ENCODE results near the gene ID2. TPM values are rescaled to one million over a fixed set of nuclear protein-coding genes. Genes with fewer than 3 reads are reported as not detected.
A peak's percentile ranks its signal among the peaks of the same experiment; 100 is the strongest.

Gene ID2
- total RNA-seq, 1 donor from 2014 or later, result 431 TPM

DNA sequence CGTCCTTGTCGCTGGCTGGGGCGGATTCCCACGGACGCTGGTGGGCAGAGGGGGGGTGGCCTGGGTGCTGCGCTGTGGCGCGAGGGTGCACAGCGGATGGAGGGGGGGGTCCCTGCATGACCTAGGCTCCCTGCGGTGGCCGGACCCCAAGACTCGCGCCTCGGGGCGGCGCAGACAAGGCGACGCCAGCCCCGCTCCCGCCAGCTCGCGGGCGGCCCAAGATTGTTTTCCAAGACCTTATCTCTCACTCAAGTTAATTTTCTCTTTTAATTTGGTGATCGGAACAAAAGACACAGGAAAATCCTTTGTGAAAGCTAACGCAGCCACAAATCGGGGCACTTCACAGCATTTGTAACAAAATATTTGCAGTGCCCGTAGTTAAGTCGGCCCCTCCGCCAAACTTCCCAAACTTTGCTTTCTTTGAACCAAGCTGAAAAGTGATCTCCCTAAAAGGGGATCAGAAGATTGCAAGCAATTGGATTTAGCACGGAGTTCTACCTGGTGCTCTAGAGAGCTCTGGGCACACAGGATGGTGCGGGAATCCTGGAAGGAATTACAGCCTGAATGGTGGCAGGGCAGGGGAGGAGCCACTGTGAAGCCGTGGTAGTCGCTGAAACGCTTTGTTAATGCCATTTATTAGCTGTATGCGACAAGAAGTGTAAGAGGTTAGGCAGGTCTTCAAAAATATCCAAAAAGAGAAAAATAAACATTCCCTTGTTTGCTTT, 4.8 kb upstream of the ID2 start:
- peak overlapping the region; percentile 45 for H3K4me3 Mint-ChIP-seq (ENCODE audit: low read depth)
- no peak overlapping the region for H3K27ac Mint-ChIP-seq
- H3K36me3 Mint-ChIP-seq (ENCODE audit: low read depth), result peaks cover 33% of the 10 kb centered on the region
- H3K9me3 Mint-ChIP-seq, result peaks cover 28% of the 10 kb centered on the region
- intact Hi-C loops (cut with micrococcal nuclease), result no loop called here
- no peak for DNase-seq (ENCODE audit: low spot score)
- peaks cover 25% of the 10 kb centered on the region for H3K4me1 Mint-ChIP-seq (ENCODE audit: low read depth)
- H3K27me3 Mint-ChIP-seq (ENCODE audit: low read depth), result peaks cover 44% of the 10 kb centered on the region

DNA sequence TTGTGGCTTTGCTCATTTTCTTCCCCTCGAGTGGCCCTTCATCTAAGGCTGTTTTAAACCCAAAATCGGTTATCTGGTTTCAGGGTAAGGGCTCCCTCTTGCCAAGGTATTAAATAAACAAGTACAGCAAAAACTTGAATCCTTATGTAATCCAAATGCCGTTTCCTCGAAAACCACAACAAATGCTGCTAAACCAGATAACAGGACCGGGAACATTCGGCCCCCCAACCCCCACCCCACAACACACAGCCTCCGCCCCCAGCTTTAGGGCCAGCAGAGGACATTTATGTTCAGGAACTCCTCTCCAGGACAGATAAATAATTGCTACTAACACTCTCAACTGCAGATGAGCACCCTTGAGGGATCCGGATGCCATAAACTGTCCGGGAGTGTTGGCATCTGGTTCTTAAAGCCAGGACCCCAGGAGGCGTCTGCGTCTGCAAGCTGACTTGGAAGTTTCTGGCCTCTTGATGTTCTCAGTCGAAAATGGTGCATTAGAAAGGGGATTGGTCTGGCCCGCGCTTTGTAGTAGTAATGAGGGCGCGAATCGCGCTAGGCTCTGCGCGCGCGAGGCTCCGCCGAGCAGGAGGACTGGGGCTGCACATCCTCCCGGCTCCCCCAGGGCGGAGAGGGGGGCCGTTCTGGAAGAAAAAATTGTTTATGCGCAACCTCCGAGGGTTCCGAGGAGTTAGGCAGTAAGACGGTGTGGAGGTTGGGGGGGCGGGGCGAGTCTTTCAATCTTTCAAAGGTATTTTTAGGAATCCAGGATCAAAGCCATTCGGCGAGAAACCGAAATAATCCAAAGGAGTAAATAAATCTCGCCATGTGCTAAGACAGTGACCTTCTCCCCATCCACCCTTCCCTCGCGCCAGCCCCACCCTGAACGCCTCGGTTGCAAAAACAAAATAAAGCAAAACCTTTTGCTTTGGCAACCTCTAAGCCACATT, 3.9 kb upstream of the ID2 start:
- peaks cover 41% of the 10 kb centered on the region for H3K36me3 Mint-ChIP-seq (ENCODE audit: low read depth)
- intact Hi-C loops (cut with micrococcal nuclease), result no loop called here
- no peak for DNase-seq (ENCODE audit: low spot score)
- H3K27ac Mint-ChIP-seq, result peak overlapping the region; percentile 47
- peaks cover 25% of the 10 kb centered on the region for H3K4me1 Mint-ChIP-seq (ENCODE audit: low read depth)
- H3K9me3 Mint-ChIP-seq, result peaks cover 28% of the 10 kb centered on the region
- H3K4me3 Mint-ChIP-seq (ENCODE audit: low read depth), result peak overlapping the region; percentile 73
- H3K27me3 Mint-ChIP-seq (ENCODE audit: low read depth), result peaks cover 44% of the 10 kb centered on the region

DNA sequence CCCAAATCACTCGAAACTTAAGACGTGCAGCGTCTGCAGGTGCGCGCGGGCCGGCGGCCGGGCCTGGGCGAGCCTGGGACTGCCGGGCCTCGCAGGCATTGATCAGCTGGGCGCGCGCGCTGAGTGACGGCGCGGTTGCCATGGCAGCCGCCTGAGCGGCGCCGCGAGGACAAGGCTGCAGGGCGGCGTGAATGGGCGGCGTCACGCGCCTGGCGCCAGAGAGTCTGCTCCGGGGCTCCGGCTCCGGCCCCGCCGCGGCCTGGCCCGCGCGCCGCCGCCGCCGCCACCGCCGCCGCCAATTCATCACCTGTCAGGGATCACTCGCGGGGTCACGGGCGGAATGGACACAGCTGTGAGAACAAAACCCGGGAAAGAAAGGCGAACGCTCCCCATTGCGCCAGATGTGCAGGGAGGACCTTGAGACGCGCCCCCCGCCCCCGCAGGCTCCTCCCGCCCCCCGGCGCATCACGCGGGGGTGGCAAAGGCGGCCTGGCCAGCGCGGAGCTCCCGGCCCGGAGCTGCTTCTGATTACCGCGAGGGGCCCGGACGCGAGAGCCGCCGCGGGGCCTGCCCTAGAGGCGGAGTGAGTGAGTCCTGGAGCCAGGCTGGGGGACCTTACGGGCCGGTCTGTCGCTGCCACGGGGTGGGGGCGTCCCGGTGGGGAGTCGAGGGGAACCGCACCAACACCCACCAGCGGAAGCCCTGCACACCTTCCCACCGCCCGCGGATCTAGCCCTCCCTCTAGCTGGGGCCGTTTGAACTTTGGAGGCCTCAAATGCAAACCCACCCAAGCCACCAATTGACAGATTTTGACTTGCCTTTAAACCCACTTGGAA, 2.9 kb upstream of the ID2 start:
- H3K36me3 Mint-ChIP-seq (ENCODE audit: low read depth), result peaks cover 43% of the 10 kb centered on the region
- H3K27ac Mint-ChIP-seq, result peak overlapping the region; percentile 70
- peak overlapping the region; percentile 73 for H3K4me3 Mint-ChIP-seq (ENCODE audit: low read depth)
- intact Hi-C loops (cut with micrococcal nuclease), result no loop called here
- peaks cover 37% of the 10 kb centered on the region for H3K27me3 Mint-ChIP-seq (ENCODE audit: low read depth)
- peaks cover 18% of the 10 kb centered on the region for H3K9me3 Mint-ChIP-seq
- peak; percentile 84 for DNase-seq (ENCODE audit: low spot score)
- H3K4me1 Mint-ChIP-seq (ENCODE audit: low read depth), result peaks cover 25% of the 10 kb centered on the region

DNA sequence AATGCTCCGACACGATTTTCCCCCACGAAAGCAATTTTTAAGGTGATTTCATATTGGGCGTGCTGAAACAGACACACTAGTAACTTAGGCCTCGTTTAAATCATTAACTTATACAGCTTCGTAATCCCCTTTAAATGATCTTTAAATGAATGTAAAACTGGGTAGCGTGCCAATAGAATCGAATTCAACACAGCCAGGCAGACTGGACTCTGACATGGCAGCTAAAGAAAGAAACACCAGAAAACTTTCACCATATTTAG, 2.4 kb upstream of the ID2 start:
- H3K27me3 Mint-ChIP-seq (ENCODE audit: low read depth), result peaks cover 32% of the 10 kb centered on the region
- DNase-seq (ENCODE audit: low spot score), result no peak
- H3K4me3 Mint-ChIP-seq (ENCODE audit: low read depth), result peak overlapping the region; percentile 72
- peaks cover 12% of the 10 kb centered on the region for H3K9me3 Mint-ChIP-seq
- intact Hi-C loops (cut with micrococcal nuclease), result no loop called here
- peaks cover 43% of the 10 kb centered on the region for H3K36me3 Mint-ChIP-seq (ENCODE audit: low read depth)
- H3K27ac Mint-ChIP-seq, result peak overlapping the region; percentile 70
- H3K4me1 Mint-ChIP-seq (ENCODE audit: low read depth), result peaks cover 25% of the 10 kb centered on the region

DNA sequence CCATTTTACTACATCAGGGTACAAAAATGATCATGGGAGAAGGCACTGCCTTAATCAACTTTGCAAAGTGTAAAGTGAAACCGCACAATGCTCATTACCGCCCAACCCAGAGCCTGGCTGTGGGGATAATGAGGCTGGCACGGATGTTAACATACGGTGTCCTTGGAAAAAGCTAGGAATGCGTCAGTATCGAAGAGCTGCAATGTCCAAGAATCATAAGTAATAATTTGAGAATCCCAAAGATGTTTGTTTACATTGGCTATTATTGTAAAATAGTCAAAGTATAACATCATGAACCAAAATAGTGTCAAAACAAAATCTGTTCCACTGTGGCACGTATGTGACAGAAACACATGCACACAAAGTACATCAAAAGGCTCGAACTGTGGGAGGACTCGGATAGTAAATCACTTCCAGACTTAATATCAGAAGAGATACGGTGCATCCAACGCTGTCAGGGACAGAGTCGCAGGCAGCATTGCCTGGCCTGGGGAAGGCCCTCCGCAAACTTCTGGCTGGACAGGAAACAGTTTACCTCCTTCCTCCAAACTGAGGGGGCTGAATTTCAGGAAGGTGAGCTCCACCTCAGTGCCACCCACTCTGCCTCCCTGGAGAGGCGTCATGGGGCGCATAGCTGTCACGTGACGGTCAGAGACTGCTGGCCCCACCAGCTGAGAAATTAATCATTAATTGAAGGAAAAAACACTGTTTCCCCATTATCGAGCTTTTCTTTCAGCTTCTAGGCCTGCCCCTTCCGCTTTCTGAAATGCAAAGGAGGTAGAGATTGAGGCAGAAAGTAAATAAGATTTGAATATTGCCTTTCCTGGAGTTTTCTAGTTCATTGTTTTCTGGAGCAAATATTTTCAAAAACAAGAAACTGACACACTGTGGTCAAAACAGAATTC, 1.8 kb upstream of the ID2 start:
- Mint-ChIP-seq H3K27ac (peak overlapping the region; percentile 70), H3K9me3 (peaks cover 9% of the 10 kb centered on the region), H3K36me3 (ENCODE audit: low read depth) (peaks cover 41% of the 10 kb centered on the region), H3K4me1 (ENCODE audit: low read depth) (peaks cover 25% of the 10 kb centered on the region), H3K4me3 (ENCODE audit: low read depth) (peak overlapping the region; percentile 83), H3K27me3 (ENCODE audit: low read depth) (peaks cover 26% of the 10 kb centered on the region)
- DNase-seq (ENCODE audit: low spot score), result no peak
- intact Hi-C loops (cut with micrococcal nuclease), result loop anchor here (2.0 to 10.0 kb wide), 10 partner anchors 203 to 1228 kb away; no protein-coding TSS in a partner anchor

DNA sequence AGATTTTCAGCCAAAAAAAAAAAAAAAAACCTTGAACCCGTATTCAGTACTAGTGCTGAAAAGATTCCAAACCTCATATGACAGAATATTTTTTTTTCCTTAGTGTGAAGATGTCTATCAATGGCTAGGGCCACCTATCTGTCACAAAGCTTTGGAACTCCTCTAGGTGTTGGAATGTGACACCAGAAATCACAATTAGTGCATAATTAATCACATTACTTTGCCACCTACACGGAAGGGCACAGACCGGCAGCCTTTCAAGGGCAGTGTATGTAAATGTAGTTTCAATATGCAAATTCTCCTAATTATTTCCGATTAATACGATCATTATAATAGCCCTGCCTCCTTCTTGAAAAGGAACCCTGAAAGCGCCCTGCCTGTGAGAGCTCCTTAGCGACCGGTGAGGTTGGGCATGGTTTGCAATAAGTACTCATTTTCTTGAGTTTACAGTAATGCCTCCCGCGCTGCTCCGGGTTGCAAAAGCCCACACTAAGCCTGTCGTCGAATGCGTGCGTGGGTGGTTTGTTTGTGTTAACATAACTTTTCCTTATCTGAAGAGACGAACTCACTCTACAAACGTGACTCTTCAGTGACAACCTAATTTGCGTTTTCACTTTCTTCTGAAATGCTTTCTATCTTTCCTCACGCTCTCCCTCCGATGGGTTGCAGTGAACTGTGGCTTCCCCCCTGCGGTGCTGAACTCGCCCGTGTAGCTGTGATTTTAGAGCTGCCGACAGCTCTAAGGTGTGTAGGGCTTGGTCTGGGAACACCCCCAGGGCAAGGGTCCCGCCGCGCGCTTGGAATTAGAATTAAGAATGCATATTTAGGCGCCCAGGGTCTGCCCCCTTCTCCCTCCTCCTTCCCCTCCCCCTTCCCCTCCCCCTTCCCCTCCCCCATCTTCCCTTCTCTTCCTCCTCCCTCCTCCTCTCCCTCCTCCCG, 765 bp upstream of the ID2 start:
- H3K4me3 Mint-ChIP-seq (ENCODE audit: low read depth), result peak overlapping the region; percentile 83
- H3K27me3 Mint-ChIP-seq (ENCODE audit: low read depth), result peaks cover 17% of the 10 kb centered on the region

DNA sequence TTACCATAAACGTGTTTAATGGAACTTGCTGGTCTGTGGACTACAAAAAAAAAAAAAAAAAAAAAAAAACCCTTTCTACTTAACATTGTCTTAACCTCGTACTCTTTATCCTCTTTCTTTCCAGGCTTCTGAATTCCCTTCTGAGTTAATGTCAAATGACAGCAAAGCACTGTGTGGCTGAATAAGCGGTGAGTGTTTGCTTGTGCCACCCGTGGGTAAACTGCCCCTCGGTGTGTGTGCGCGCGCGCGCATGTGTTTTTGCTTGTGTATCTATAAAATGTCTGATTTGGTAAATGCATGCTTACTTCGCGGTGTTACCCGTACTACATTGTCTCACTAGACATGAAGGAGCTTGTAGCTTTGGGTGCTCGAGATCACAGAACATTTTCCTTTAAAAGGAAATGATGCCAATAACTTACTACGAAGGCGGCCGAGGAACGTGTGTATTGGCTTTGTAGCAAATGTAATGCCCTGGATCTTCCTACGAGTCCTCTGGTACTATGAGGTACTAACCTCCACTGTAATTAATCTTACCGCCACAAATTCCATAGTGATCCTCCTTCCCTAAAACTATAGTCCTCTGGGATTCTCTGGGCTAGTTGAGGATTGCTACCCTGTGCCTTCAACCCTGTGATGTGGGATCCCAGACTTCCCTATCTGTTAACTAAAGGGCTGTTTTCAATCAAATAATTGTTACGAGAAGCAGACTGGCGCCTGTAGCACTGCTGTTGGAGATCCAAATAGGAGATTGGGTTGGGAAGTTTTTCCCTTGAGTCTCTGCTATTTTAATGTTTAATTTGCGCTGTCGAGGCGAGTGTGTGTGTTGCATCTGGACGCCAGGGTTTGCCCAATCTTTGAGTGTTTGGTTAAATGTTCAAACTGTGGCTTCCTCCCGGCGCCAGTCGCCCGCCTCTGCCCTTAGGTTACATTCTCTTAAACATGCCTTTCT, 1.1 kb downstream of the ID2 start:
- intact Hi-C loops (cut with micrococcal nuclease), result loop anchor here (2.0 to 10.0 kb wide), 7 partner anchors 96 to 1231 kb away; no protein-coding TSS in a partner anchor
- Mint-ChIP-seq H3K36me3 (ENCODE audit: low read depth) (peaks cover 34% of the 10 kb centered on the region), H3K9me3 (no peaks in the 10 kb centered on the region), H3K27me3 (ENCODE audit: low read depth) (peaks cover under 1% of the 10 kb centered on the region), H3K27ac (peak overlapping the region; percentile 98), H3K4me1 (ENCODE audit: low read depth) (peaks cover 19% of the 10 kb centered on the region), H3K4me3 (ENCODE audit: low read depth) (peak overlapping the region; percentile 100)
- peak; percentile 42 for DNase-seq (ENCODE audit: low spot score)

More for the DNA sequence above, 765 bp upstream of the ID2 start:
- intact Hi-C loops (cut with micrococcal nuclease), result loop anchor here (1.0 to 10.0 kb wide), 16 partner anchors 73 to 1229 kb away; no protein-coding TSS in a partner anchor
- DNase-seq (ENCODE audit: low spot score), result peak; percentile 67
- Mint-ChIP-seq H3K9me3 (peaks cover 2% of the 10 kb centered on the region), H3K4me1 (ENCODE audit: low read depth) (peaks cover 26% of the 10 kb centered on the region), H3K36me3 (ENCODE audit: low read depth) (peaks cover 38% of the 10 kb centered on the region), H3K27ac (peak overlapping the region; percentile 80)

DNA sequence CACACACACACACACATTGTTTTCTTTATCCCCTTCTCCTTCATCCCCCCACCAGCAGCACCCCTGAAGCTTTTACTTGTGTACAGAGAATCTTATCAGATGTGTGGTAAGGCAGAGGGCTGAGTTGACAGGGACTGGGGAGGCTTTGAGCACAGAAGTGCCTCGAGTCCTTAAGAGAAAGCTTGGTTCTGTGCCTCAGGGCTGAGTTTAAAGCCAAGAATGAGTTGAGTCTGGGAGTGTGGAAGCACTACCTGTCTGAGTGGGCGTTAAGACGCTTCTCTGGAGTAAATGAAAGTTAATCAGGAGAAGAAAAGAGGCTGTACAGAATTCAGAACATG, 2.7 kb downstream of the ID2 start:
- intact Hi-C loops (cut with micrococcal nuclease), result loop anchor here (1.0 to 10.0 kb wide), 9 partner anchors 207 to 1258 kb away; no protein-coding TSS in a partner anchor
- Mint-ChIP-seq H3K27ac (peak overlapping the region; percentile 94), H3K4me1 (ENCODE audit: low read depth) (peaks cover 12% of the 10 kb centered on the region), H3K9me3 (no peaks in the 10 kb centered on the region), H3K4me3 (ENCODE audit: low read depth) (peak overlapping the region; percentile 100), H3K27me3 (ENCODE audit: low read depth) (peaks cover 2% of the 10 kb centered on the region), H3K36me3 (ENCODE audit: low read depth) (peaks cover 36% of the 10 kb centered on the region)
- peak; percentile 53 for DNase-seq (ENCODE audit: low spot score)

DNA sequence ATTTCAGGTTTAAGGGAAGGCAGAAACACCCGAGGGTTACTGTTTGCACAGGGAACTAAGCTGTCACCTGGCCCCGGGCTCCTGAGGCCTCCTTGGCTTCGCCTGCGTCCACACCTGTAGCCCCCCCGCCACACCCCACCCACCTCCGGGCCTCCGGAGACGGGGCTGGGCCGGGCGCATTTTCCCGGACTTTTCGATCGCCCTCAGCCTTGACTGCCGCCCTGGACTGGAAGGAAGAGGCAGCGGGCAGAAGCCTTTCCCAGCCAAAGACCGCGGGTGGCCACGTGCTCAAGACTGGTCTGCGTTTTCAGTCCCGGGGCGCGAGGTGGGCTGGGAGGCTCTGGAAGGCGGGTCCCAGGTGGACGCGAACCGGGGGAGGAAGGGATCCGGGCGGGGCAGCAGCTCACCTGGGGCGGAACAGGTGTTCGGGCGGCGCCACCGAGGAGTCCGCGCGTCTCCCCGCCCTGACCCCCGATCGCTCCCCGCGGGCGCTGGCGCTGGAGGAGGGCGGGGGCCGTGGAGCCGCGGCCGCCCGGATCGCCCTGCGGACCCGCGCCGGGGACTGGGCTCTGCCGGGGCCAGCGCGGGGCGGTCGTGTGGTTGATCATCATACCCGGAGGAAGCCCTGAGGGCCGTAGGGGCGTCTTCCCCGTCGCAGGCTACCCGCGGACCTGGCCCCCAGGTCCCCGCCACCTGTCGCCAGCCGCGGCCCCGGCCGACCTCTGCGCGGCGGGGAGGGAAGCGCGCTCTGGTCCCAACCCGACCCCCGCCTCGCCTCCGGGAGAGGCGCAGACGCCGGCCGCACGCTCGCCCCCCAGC, 3.2 kb downstream of the ID2 start:
- Mint-ChIP-seq H3K4me1 (ENCODE audit: low read depth) (peaks cover 7% of the 10 kb centered on the region), H3K27ac (peak overlapping the region; percentile 94), H3K9me3 (no peaks in the 10 kb centered on the region), H3K36me3 (ENCODE audit: low read depth) (peaks cover 36% of the 10 kb centered on the region), H3K4me3 (ENCODE audit: low read depth) (peak overlapping the region; percentile 100), H3K27me3 (ENCODE audit: low read depth) (peaks cover 7% of the 10 kb centered on the region)
- intact Hi-C loops (cut with micrococcal nuclease), result loop anchor here (1.0 to 10.0 kb wide), 11 partner anchors 208 to 1588 kb away; no protein-coding TSS in a partner anchor
- DNase-seq (ENCODE audit: low spot score), result peak; percentile 45

Data from activated T-helper 2 cell treated with anti-CD3 and anti-CD28 coated beads, Interferon-gamma antibody, Interleukin-2, Interleukin-4, amounts not matched to agents 10 μg/mL and 5 μg/mL and 100 μg/mL, durations not matched to agents 14 hours and 24 hours and 36 hours (primary cell).